ENCODE results near the gene LPAR1. TPM values are rescaled to one million over a fixed set of nuclear protein-coding genes. Genes with fewer than 3 reads are reported as not detected.

Gene LPAR1
- total and polyA plus RNA-seq, 10 donors = 8.1 to 63.8 (median 34.4) TPM

DNA sequence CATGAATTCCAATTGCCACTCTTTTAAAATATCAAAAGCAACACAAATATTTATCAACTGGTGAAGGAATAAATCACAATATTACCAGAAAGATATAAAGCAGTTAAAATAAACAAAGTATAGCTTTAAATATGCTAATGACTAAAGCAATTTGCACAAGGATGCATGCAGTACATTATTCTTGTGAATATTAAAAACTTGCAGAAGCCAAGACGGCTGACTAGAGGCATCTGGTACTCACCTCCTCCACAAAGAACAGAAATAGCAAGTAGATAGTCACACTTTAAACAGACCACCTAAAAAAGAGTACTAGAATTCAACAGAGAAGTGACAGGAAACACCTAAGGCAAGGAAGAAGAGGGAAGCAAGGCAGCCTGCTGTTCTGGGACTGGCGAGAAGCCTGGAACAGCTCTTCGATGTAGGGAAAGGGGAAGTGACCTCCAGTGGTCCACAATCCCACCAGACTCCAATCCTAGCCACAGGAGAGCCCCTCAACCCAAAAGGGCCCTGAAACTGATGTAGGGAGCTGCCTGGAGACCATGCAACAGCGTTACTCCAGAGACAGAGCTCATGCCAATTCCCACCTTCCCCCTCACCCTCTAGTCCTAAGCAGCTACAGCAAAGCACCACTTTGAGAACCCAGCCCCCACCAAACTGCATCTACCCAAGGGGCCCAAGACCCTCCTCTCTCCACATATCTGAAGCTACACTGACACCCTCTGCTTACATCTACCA lies 86.3 kb downstream of the LPAR1 start:
- intact Hi-C loops (cut with DNase I; ENCODE audit: low total_unique reads) = no loop called here
- TF ChIP-seq POLR2A (IDR thresholded peaks at IDR 0.05) (no peak), POLR2AphosphoS5 (IDR thresholded peaks at IDR 0.05) (no peak)
- TF ChIP-seq, protein P1, sequence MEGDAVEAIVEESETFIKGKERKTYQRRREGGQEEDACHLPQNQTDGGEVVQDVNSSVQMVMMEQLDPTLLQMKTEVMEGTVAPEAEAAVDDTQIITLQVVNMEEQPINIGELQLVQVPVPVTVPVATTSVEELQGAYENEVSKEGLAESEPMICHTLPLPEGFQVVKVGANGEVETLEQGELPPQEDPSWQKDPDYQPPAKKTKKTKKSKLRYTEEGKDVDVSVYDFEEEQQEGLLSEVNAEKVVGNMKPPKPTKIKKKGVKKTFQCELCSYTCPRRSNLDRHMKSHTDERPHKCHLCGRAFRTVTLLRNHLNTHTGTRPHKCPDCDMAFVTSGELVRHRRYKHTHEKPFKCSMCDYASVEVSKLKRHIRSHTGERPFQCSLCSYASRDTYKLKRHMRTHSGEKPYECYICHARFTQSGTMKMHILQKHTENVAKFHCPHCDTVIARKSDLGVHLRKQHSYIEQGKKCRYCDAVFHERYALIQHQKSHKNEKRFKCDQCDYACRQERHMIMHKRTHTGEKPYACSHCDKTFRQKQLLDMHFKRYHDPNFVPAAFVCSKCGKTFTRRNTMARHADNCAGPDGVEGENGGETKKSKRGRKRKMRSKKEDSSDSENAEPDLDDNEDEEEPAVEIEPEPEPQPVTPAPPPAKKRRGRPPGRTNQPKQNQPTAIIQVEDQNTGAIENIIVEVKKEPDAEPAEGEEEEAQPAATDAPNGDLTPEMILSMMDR (IDR thresholded peaks at IDR 0.05 in 8 of 11, conservative IDR thresholded peaks at IDR 0.05 in 3 of 11) = no peak
- DNase-seq = no peak
- H3K4me1 ChIP-seq = no peaks in the 10 kb centered on the region
- no peaks in the 10 kb centered on the region for H3K27me3 ChIP-seq (replicated peaks in 1 of 7)
- H3K36me3 ChIP-seq = no peaks in the 10 kb centered on the region
- no peak overlapping the region for H3K27ac ChIP-seq
- 23 to 41% (median 37%) methylated on average over 3 to 4 of the region's 4 CpGs for WGBS, 5 donors
- peaks cover 0 to 32% (median 25%) of the 10 kb centered on the region in 8 donors for H3K9me3 ChIP-seq
- no peak overlapping the region for H3K4me3 ChIP-seq

DNA sequence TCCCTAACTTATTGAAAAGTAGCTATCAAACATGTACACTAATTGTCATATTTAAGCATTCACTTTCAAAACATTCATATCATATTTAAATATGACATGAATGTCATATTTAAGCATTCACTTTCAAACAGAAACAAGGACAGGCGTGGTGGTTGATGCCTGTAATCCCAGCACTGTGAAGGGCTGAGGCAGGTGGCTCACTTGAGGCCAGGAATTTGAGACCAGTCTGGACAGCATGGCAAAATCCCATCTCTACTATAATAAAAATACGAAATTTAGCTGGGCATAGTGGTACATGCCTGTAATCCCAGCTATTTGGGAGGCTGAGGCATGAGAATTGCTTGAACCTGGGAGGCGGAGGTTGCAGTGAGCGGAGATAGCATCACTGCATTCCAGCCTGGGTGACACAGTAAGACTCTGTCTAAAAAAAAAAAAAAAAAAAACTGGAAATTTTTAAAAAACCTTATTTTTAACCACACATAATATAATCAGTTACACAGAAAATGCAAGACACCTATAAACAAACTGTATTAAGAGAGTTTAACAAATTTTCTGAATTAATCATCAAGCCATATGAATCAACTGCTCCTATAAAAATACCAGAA lies 88.1 kb downstream of the LPAR1 start:
- Histone ChIP-seq H3K36me3 (no peaks in the 10 kb centered on the region), H3K27me3 (replicated peaks in 1 of 7) (no peaks in the 10 kb centered on the region), H3K9me3 (peaks cover 0 to 27% (median 20%) of the 10 kb centered on the region in 8 donors), H3K27ac (no peak overlapping the region), H3K4me3 (no peak overlapping the region), H3K4me1 (no peaks in the 10 kb centered on the region)
- no peak for DNase-seq
- intact Hi-C loops (cut with DNase I; ENCODE audit: low total_unique reads) = no loop called here
- TF ChIP-seq POLR2AphosphoS5 (IDR thresholded peaks at IDR 0.05) (no peak), POLR2A (IDR thresholded peaks at IDR 0.05) (no peak)
- TF ChIP-seq, protein P1 (IDR thresholded peaks at IDR 0.05 in 8 of 11, conservative IDR thresholded peaks at IDR 0.05 in 3 of 11) = no peak
- 84 to 93% (median 88%) methylated on average over 4 of the region's 4 CpGs for WGBS, 5 donors

DNA sequence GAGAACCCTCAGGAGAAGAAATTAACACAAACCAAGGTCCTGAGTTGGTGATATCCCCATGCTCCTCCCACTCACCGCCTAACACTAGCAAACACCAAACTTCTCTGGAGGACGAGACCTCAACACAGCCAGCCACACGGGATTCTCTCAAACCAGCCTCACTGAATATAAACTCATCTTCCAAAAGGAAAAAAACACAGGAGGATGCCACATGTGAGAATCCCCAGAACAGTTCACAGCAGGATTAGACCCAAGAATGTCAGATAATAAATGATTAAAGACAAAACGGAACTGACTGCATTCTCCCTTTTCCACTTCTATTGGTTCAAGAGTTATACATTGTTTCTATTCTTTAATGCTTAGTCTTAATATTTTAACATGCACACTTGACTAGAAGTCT lies 89.2 kb downstream of the LPAR1 start:
- peaks cover 0 to 18% (median 10%) of the 10 kb centered on the region in 8 donors for H3K9me3 ChIP-seq
- no peak overlapping the region for H3K4me3 ChIP-seq
- H3K36me3 ChIP-seq = no peaks in the 10 kb centered on the region
- H3K27ac ChIP-seq = no peak overlapping the region
- intact Hi-C loops (cut with DNase I; ENCODE audit: low total_unique reads) = no loop called here
- H3K27me3 ChIP-seq (replicated peaks in 1 of 7) = no peaks in the 10 kb centered on the region
- no peaks in the 10 kb centered on the region for H3K4me1 ChIP-seq
- DNase-seq = no peak
- 62 to 89% (median 68%) methylated on average over 4 of the region's 4 CpGs for WGBS, 5 donors
- no peak for TF ChIP-seq POLR2AphosphoS5 (IDR thresholded peaks at IDR 0.05)
- TF ChIP-seq, protein P1 (IDR thresholded peaks at IDR 0.05 in 8 of 11, conservative IDR thresholded peaks at IDR 0.05 in 3 of 11) = no peak
- no peak for TF ChIP-seq POLR2A (IDR thresholded peaks at IDR 0.05)

DNA sequence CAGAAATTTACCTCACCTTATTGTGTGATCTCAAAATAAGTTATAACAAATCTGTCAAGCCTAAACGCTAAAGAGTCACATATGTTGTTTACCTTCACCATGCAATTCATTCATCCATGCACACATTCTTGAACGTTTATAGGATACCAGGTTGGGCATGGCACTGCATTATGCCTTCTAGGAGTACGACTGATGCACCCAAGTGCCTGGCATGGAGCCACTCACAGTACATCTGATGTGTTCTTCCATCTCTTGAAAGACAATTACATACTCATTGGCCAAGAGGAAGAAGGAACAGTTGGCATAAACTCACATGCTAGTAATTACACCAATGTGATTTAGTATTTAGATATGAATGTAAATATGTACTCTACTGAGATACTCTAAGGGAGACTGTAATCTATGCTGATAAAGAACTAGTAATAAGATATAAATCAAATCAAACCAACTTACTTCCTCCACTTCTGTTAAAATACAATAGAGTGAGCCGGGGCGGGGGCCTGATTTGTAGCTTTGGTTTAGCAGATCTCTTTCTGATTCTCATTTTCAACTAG lies 90.7 kb downstream of the LPAR1 start:
- no peaks in the 10 kb centered on the region for H3K4me1 ChIP-seq
- H3K27me3 ChIP-seq (replicated peaks in 1 of 7) = no peaks in the 10 kb centered on the region
- TF ChIP-seq POLR2A (IDR thresholded peaks at IDR 0.05) (no peak), POLR2AphosphoS5 (IDR thresholded peaks at IDR 0.05) (no peak)
- TF ChIP-seq, protein P1 (IDR thresholded peaks at IDR 0.05 in 8 of 11, conservative IDR thresholded peaks at IDR 0.05 in 3 of 11) = no peak
- intact Hi-C loops (cut with DNase I; ENCODE audit: low total_unique reads) = no loop called here
- no peak overlapping the region for H3K4me3 ChIP-seq
- H3K27ac ChIP-seq = no peak overlapping the region
- no peak for DNase-seq
- H3K9me3 ChIP-seq = peaks cover 0 to 2% (median 0%) of the 10 kb centered on the region in 8 donors
- 76 to 85% (median 78%) methylated on average over 5 of the region's 5 CpGs for WGBS, 5 donors
- H3K36me3 ChIP-seq = no peaks in the 10 kb centered on the region
